ENCODE measurements around the gene TNIP2.

DNA sequence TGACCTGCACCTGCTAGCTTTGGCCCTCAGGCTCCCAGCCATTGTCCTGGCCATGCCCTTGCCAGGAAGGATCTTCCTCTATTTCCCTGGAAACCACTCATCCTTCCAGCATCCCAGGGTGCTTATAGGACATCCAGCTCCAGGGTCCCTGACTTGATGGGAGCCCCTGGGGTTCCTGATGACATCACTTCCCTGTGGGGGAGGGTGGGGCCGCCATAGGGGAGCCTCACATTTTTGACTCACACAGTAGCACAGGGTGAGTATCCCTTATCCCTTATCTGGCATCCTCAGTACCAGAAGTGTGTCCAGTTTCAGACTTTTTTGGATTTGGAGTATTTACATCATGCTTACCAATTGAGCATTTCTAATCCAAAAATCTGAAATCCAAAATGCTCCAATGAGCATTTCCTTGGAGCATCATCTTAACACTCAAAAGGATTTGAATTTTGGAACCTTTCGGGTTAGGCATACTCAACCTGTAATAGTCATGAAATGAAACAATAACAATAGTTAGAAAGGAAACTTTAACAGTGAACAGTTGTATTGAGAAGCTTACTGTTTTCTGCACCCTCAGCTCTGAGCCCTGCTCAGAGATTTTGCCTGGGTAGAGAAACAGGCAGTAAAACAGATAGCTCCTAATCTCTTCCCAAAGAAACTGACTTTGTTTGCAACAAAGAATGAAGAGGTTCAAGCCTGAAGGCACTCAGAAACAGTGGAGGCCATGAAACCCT is 22.1 kb downstream of the TNIP2 start:
- TF ChIP-seq, protein P1, sequence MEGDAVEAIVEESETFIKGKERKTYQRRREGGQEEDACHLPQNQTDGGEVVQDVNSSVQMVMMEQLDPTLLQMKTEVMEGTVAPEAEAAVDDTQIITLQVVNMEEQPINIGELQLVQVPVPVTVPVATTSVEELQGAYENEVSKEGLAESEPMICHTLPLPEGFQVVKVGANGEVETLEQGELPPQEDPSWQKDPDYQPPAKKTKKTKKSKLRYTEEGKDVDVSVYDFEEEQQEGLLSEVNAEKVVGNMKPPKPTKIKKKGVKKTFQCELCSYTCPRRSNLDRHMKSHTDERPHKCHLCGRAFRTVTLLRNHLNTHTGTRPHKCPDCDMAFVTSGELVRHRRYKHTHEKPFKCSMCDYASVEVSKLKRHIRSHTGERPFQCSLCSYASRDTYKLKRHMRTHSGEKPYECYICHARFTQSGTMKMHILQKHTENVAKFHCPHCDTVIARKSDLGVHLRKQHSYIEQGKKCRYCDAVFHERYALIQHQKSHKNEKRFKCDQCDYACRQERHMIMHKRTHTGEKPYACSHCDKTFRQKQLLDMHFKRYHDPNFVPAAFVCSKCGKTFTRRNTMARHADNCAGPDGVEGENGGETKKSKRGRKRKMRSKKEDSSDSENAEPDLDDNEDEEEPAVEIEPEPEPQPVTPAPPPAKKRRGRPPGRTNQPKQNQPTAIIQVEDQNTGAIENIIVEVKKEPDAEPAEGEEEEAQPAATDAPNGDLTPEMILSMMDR (IDR thresholded peaks at IDR 0.05): no peak
- TF ChIP-seq POLR2A (IDR thresholded peaks at IDR 0.05): no peak

Data from heart left ventricle (tissue), 13 donors.